ENCODE results near the gene HOMER1.
A peak's percentile ranks its signal among the peaks of the same experiment; 100 is the strongest.

The HOMER1 gene

GRCh38 chr5:79503794-79504495, 10.0 kb downstream of the HOMER1 start:
- Histone ChIP-seq H2AFZ (ENCODE audit: low read depth) (no peak overlapping the region), H3K27ac (no peak overlapping the region), H3K27me3 (ENCODE audit: insufficient read depth, low read depth) (no peaks in the 10 kb centered on the region), H4K20me1 (ENCODE audit: insufficient read depth) (no peaks in the 10 kb centered on the region), H3K36me3 (ENCODE audit: insufficient read depth) (no peaks in the 10 kb centered on the region), H3K79me2 (ENCODE audit: insufficient read depth, low read depth) (peaks cover 34% of the 10 kb centered on the region; the same call in 1 of the 2 replicates), H3K4me1 (ENCODE audit: low read depth, poor library complexity, severe bottlenecking) (peaks cover 66% of the 10 kb centered on the region), H3K4me2 (no peak overlapping the region), H3K9ac (no peak overlapping the region), H3K4me3 (IDR thresholded peaks at IDR 0.05; ENCODE audit: insufficient read depth, low read depth, low read length) (no peak overlapping the region)
- no peak for TF ChIP-seq CTCF (conservative IDR thresholded peaks at IDR 0.05; ENCODE audit: low read depth, low read length)

GRCh38 chr5:79499640-79500273, 14.2 kb downstream of the HOMER1 start:
- Histone ChIP-seq H3K79me2 (ENCODE audit: insufficient read depth, low read depth) (peaks cover 32% of the 10 kb centered on the region; the same call in 1 of the 2 replicates), H3K4me1 (ENCODE audit: low read depth, poor library complexity, severe bottlenecking) (peaks cover 54% of the 10 kb centered on the region), H3K36me3 (ENCODE audit: insufficient read depth) (no peaks in the 10 kb centered on the region), H3K4me3 (IDR thresholded peaks at IDR 0.05; ENCODE audit: insufficient read depth, low read depth, low read length) (no peak overlapping the region), H3K9ac (no peak overlapping the region), H3K27me3 (ENCODE audit: insufficient read depth, low read depth) (no peaks in the 10 kb centered on the region), H3K27ac (peak overlapping the region; percentile 33), H4K20me1 (ENCODE audit: insufficient read depth) (no peaks in the 10 kb centered on the region), H3K4me2 (peak overlapping the region; percentile 55), H2AFZ (ENCODE audit: low read depth) (no peak overlapping the region)
- no peak for TF ChIP-seq CTCF (conservative IDR thresholded peaks at IDR 0.05; ENCODE audit: low read depth, low read length)

GRCh38 chr5:79495311-79495710, 18.6 kb downstream of the HOMER1 start:
- H3K79me2 ChIP-seq (ENCODE audit: insufficient read depth, low read depth): peaks cover 16% of the 10 kb centered on the region; the same call in 1 of the 2 replicates
- H3K4me1 ChIP-seq (ENCODE audit: low read depth, poor library complexity, severe bottlenecking): peaks cover 27% of the 10 kb centered on the region
- no peaks in the 10 kb centered on the region for H3K36me3 ChIP-seq (ENCODE audit: insufficient read depth)
- no peak overlapping the region for H3K4me3 ChIP-seq (IDR thresholded peaks at IDR 0.05; ENCODE audit: insufficient read depth, low read depth, low read length)
- H3K27me3 ChIP-seq (ENCODE audit: insufficient read depth, low read depth): no peaks in the 10 kb centered on the region
- H3K27ac ChIP-seq: no peak overlapping the region
- no peak overlapping the region for H3K9ac ChIP-seq
- H4K20me1 ChIP-seq (ENCODE audit: insufficient read depth): no peaks in the 10 kb centered on the region
- no peak for TF ChIP-seq CTCF (conservative IDR thresholded peaks at IDR 0.05; ENCODE audit: low read depth, low read length)
- H2AFZ ChIP-seq (ENCODE audit: low read depth): no peak overlapping the region
- H3K4me2 ChIP-seq: no peak overlapping the region

GRCh38 chr5:79493596-79494345, 20.2 kb downstream of the HOMER1 start:
- no peak overlapping the region for H2AFZ ChIP-seq (ENCODE audit: low read depth)
- no peak overlapping the region for H3K4me3 ChIP-seq (IDR thresholded peaks at IDR 0.05; ENCODE audit: insufficient read depth, low read depth, low read length)
- no peaks in the 10 kb centered on the region for H4K20me1 ChIP-seq (ENCODE audit: insufficient read depth)
- no peak for TF ChIP-seq CTCF (conservative IDR thresholded peaks at IDR 0.05; ENCODE audit: low read depth, low read length)
- H3K9ac ChIP-seq: no peak overlapping the region
- no peak overlapping the region for H3K4me2 ChIP-seq
- H3K4me1 ChIP-seq (ENCODE audit: low read depth, poor library complexity, severe bottlenecking): peaks cover 11% of the 10 kb centered on the region
- H3K79me2 ChIP-seq (ENCODE audit: insufficient read depth, low read depth): peaks cover 12% of the 10 kb centered on the region; the same call in 1 of the 2 replicates
- no peaks in the 10 kb centered on the region for H3K36me3 ChIP-seq (ENCODE audit: insufficient read depth)
- H3K27ac ChIP-seq: no peak overlapping the region
- H3K27me3 ChIP-seq (ENCODE audit: insufficient read depth, low read depth): no peaks in the 10 kb centered on the region
